IPS-18a (cell line): Measurements from ENCODE around the gene RHBDD2.
A peak's percentile ranks its signal among the peaks of the same experiment; 100 is the strongest.
"Not testable (repeated sequence)": the region's sequence is repeated elsewhere in the genome, so short reads cannot be mapped to it uniquely, and the experiment has no call there.

Experiments
- H3K27ac ChIP-seq: one replicate; pipeline ENCODE4 v1.5.1; 2013; ENCODE audit warnings: low read length
- H3K27me3 ChIP-seq: one replicate; pipeline ENCODE4 v1.6.1; 2013; ENCODE audit warnings: mild to moderate bottlenecking, low read length; ENCODE audit not compliant: control insufficient read depth, insufficient read depth
- H3K36me3 ChIP-seq: one replicate; pipeline ENCODE4 v1.6.1; 2013; ENCODE audit warnings: low read depth, low read length; ENCODE audit not compliant: control insufficient read depth
- H3K4me1 ChIP-seq: one replicate; pipeline ENCODE4 v1.6.1; 2013; ENCODE audit warnings: low read depth, low read length; ENCODE audit not compliant: control insufficient read depth
- H3K4me3 ChIP-seq: one replicate; pipeline ENCODE4 v1.5.1; 2013; ENCODE audit warnings: low read length
- H3K9ac ChIP-seq: one replicate; pipeline ENCODE4 v1.6.1; 2013; ENCODE audit warnings: mild to moderate bottlenecking, low read length, moderate library complexity
- H3K9me3 ChIP-seq: one replicate; pipeline ENCODE4 v1.6.1; 2013; ENCODE audit warnings: low read depth, low read length; ENCODE audit not compliant: control insufficient read depth

RHBDD2 gene

DNA sequence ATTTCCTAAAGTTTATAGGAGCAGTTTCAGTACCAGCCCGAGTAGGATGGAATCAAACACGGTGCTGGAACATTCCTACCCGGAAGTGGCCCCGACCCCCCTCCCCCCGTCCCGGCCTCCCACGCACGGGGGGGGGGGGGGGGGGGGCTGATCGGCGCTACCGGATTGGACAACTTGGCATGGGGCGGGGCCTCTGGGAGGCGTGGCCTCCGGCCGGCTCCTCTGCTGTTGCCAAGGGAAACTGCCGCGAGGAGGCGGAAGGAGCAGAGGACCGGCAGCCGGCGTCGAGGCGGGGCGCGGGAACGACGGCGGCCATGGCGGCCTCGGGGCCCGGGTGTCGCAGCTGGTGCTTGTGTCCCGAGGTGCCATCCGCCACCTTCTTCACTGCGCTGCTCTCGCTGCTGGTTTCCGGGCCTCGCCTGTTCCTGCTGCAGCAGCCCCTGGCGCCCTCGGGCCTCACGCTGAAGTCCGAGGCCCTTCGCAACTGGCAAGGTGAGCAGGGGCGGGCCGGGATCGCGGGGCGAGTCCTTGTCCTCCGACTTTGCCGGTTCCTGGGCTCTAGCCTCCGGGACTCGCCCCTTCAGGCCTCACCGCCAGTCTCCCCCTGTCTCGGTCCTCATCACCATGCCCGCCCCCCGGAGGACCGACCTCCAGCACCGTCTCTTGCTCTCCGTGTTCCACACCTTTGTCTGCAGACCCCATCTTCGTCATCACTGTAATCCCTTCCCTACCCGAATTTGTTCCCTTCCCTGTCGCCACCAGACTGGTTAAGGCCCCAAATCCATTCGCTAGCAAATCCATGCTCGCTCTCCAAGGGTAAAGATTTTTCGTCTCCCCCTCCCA, at the start of gene RHBDD2:
Gene RHBDD2, plus strand, starts transcription at position 266 of the 843 bp plus-strand sequence. Its CDS starts 49 bp downstream, at position 315.
- Histone ChIP-seq H3K27me3 (peaks cover 10% of the 10 kb centered on the region), H3K4me1 (peaks cover 14% of the 10 kb centered on the region), H3K9me3 (no peaks in the 10 kb centered on the region), H3K4me3 (peak within 1 kb of the TSS; percentile 89), H3K36me3 (peaks cover 17% of the 10 kb centered on the region), H3K27ac (peak within 1 kb of the TSS; percentile 0), H3K9ac (peak within 1 kb of the TSS; percentile 80)

DNA sequence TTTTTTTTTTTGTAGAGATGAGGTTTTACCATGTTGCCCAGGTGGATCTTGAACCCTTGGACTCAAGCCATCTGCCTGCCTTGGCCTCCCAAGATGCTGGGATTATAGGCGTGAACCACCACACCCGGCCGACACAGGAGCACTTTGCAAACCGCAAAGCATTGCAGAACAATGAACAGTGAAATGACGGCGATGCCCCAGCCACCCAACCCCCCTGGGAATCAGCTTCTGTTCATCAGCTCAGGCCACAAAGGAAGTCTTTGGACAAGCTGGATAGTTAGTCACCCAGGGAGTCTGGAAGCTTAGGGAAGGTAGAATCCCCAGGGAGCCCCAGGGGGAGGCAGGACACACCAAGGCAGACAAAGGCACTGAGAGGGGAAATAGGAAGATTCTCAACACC, 49.2 kb upstream of the RHBDD2 start:
- not testable (repeated sequence) for H3K9me3 ChIP-seq, H3K4me1 ChIP-seq, H3K4me3 ChIP-seq, H3K36me3 ChIP-seq, H3K9ac ChIP-seq, H3K27ac ChIP-seq, H3K27me3 ChIP-seq

DNA sequence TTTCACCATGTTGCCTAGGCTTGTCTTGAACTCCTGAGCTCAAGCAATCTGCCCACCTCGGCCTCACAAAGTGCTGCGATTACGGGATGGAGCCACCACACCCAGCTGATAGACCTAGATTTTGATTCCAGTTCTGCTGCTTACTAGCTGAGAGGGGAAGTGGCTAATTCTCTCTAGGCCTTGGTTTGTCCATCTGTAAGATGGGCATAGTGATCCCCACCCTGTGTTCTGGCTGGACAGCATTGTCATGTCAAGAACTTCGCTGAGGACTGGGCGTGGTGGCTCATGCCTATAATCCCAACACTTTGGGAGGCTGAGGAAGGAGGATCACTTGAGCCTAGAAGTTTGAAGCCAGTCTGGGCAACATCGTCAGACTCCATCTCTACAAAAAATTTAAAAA, 47.9 kb upstream of the RHBDD2 start:
- Histone ChIP-seq H3K27ac (no peak overlapping the region), H3K9me3 (no peaks in the 10 kb centered on the region), H3K4me1 (no peaks in the 10 kb centered on the region), H3K9ac (no peak overlapping the region), H3K36me3 (no peaks in the 10 kb centered on the region), H3K27me3 (no peaks in the 10 kb centered on the region), H3K4me3 (no peak overlapping the region)

DNA sequence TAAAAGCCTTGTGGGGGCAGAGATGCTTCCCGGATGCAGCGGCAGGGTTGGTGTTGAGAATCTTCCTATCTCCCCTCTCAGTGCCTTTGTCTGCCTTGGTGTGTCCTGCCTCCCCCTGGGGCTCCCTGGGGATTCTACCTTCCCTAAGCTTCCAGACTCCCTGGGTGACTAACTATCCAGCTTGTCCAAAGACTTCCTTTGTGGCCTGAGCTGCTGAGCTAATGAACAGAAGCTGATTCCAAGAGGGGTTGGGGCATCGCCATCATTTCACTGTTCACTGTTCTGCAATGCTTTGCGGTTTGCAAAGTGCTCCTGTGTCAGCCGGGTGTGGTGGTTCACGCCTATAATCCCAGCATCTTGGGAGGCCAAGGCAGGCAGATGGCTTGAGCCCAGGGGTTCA, 45.2 kb upstream of the RHBDD2 start:
- not testable (repeated sequence) for H3K27ac ChIP-seq, H3K27me3 ChIP-seq, H3K9ac ChIP-seq, H3K4me1 ChIP-seq, H3K4me3 ChIP-seq, H3K9me3 ChIP-seq, H3K36me3 ChIP-seq

DNA sequence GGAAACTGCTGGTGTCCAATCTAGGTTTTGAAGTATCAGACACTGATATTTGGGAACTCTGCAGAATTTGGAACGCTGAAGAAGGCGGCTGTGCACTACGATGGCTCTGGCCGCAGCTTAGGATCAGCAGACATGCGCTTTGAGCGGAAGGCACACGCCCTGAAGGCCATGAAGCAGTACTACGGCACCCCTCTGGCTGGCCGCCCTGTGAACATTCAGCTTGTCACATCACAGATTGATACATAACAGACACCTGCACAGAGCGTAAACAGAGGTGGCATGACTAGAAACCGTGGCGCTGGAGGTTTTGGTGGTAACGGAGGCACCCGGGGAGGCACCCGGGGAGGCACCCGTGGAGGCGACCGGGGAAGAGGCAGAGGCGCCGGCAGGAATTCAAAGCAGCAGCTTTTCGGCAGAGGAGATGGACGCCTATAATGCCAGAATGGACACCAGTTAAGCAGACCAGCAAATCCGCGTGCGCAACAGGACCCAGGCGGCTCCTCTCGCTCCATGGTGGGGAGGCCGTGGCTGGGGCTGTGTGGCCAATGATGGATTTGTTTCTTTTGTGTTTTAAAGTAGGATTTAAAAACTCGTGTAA, 43.0 kb upstream of the RHBDD2 start:
- H3K36me3 ChIP-seq = no peaks in the 10 kb centered on the region
- H3K9ac ChIP-seq = no peak overlapping the region
- H3K4me1 ChIP-seq = no peaks in the 10 kb centered on the region
- no peaks in the 10 kb centered on the region for H3K9me3 ChIP-seq
- no peaks in the 10 kb centered on the region for H3K27me3 ChIP-seq
- H3K4me3 ChIP-seq = no peak overlapping the region
- H3K27ac ChIP-seq = no peak overlapping the region

DNA sequence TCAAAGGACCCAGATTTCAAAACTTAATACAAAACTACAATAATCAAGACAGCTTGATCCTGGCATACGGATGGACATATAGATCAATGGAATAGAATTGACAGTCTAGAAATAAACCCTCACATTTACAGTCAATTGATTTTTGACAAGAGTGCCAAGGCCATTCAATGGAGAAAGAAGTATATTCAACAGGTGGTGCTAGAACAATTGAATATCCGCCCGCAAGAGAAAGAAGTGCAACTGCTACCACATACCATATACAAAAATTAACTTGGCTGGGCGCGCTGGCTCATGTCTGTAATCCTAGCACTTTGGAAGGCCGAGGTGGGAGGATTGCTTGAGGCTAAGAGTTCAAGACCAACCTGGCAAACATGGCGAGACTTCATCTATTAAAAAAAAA, 42.0 kb upstream of the RHBDD2 start:
- H3K27ac ChIP-seq = no peak overlapping the region
- no peak overlapping the region for H3K9ac ChIP-seq
- no peak overlapping the region for H3K4me3 ChIP-seq
- H3K9me3 ChIP-seq = no peaks in the 10 kb centered on the region
- H3K4me1 ChIP-seq = no peaks in the 10 kb centered on the region
- H3K36me3 ChIP-seq = no peaks in the 10 kb centered on the region
- H3K27me3 ChIP-seq = no peaks in the 10 kb centered on the region

DNA sequence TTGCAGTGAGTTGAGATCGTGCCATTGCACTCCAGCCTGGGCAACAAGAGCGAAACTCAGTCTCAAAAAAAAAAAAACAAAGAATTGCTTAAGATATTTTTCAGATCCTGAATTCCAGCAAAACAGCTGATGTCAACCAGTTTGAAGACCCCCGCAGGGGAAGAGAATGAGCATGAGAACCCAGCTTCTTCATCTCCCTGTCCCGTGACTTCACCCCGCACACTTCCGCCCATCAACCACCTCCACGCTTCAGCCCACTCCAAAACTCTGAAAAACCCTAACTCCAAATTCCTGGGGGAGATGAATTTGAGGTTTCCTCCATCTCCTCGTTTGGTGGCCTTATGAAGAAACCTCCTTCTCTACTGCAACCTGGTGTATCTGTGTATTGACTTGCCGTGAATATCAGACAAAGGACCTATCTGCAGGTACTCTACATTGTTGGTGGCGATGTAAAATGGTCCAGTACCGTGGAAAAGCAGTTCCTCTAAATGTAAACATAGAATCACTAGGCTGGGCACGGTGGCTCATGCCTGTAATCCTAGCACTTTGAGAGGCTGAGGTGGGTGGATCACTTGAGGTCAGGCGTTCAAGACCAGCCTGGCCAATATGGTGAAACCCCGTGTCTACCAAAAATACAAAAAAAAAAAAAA, 40.4 kb upstream of the RHBDD2 start:
- not testable (repeated sequence) for H3K9ac ChIP-seq, H3K4me1 ChIP-seq, H3K27me3 ChIP-seq, H3K4me3 ChIP-seq, H3K36me3 ChIP-seq, H3K27ac ChIP-seq, H3K9me3 ChIP-seq

DNA sequence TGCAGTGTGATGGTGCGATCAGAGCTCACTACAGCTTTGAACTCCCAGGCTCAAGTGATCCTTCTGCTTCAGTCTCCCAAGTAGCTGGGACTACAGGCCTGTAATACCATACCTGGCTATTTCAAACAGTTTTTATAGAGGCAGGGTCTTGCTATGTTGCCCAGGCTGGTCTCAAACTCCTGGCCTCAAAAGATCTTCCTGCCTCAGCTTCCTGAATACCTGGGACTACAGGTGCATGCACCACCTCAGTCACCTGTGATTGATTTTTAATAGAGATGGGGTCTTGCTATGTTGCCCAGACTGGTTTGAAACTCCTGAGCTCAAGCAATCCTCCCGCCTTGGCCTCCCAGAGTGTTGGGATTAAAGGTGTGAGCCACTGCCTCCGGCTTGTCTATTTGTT, 38.8 kb upstream of the RHBDD2 start:
- no peaks in the 10 kb centered on the region for H3K27me3 ChIP-seq
- H3K9me3 ChIP-seq = no peaks in the 10 kb centered on the region
- H3K9ac ChIP-seq = no peak overlapping the region
- no peak overlapping the region for H3K4me3 ChIP-seq
- H3K36me3 ChIP-seq = no peaks in the 10 kb centered on the region
- no peaks in the 10 kb centered on the region for H3K4me1 ChIP-seq
- H3K27ac ChIP-seq = no peak overlapping the region

DNA sequence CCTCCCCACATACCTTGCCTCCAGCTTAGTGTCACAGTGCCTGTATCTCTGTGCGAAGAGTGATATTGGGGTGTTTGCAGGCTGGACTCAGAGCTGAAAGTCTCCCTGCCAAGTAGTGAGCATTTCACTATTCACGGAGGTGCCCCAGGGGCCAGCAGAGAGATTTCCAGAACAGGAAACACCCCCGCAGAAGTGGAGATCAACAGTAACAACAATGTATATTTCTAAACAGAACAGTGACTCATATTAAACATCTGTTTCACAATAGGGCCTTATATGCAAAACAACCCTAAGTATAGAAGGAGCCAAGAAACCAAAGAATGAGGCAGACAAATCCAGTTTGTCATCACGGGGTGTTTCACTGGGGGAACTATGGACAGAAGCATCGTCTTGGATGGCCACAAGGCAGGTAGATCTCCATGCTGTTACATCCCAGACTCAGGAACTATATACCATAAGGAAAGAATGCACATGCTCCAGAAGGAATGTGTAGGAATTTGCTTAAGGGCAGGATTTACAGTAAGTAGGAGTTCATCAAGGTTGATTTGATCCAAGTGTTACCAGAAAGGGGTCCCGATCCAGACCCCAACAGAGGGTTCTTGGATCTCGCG, 35.9 kb upstream of the RHBDD2 start:
- Histone ChIP-seq H3K36me3 (no peaks in the 10 kb centered on the region), H3K27me3 (no peaks in the 10 kb centered on the region), H3K4me1 (no peaks in the 10 kb centered on the region), H3K27ac (no peak overlapping the region), H3K9ac (no peak overlapping the region), H3K9me3 (no peaks in the 10 kb centered on the region), H3K4me3 (no peak overlapping the region)

DNA sequence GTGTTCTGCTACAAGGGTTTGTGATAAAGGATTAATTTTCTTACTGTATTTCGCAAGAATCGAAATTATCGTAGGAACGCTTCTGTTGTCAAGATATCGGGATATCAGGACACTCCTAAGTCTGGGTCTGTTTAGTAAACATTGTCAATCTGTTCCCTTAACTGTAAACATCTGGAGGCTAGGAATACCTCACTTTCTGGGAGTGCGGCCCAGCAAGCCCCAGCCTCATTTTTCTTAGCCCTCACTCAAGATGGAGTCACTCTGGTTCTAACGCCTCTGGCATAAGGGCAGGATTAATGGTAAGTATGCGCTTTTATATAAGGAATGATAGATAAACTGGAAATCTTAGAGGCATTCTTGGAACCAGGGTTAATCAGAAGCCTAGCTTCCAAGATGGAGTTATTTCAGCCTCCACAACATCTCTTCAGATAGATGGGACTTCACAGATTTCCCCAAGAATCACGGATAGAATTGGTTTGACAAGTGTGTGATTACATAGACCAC, 35.2 kb upstream of the RHBDD2 start:
- H3K4me3 ChIP-seq = no peak overlapping the region
- no peaks in the 10 kb centered on the region for H3K27me3 ChIP-seq
- H3K27ac ChIP-seq = no peak overlapping the region
- H3K4me1 ChIP-seq = no peaks in the 10 kb centered on the region
- no peak overlapping the region for H3K9ac ChIP-seq
- H3K36me3 ChIP-seq = no peaks in the 10 kb centered on the region
- no peaks in the 10 kb centered on the region for H3K9me3 ChIP-seq

DNA sequence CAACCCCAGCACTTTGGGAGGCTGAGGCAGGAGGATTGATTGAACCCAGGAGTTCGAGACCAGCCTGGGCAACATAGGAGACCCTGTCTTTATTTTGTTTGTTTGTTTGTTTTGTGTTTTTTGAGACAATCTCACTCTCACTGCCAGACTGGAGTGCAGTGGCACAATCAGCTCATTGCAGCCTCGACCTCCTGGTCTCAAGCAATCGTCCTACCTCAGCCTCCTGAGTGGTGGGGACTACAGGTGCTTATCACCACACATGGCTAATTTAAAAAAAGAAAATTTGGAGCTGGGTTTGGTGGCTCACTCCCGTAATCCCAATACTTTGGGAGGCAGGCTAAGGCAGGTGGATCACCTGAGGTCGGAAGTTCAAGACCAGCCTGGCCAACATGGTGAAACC, 34.7 kb upstream of the RHBDD2 start:
- no peak overlapping the region for H3K9ac ChIP-seq
- no peaks in the 10 kb centered on the region for H3K4me1 ChIP-seq
- H3K36me3 ChIP-seq = no peaks in the 10 kb centered on the region
- no peaks in the 10 kb centered on the region for H3K27me3 ChIP-seq
- H3K9me3 ChIP-seq = no peaks in the 10 kb centered on the region
- H3K27ac ChIP-seq = no peak overlapping the region
- no peak overlapping the region for H3K4me3 ChIP-seq
